H1 (cell line): ENCODE data around the gene SH3BP5. TPM values are rescaled to one million over a fixed set of nuclear protein-coding genes. Genes with fewer than 3 reads are reported as not detected.

ENCODE experiments used
- RAD21 ChIP-seq, 2 experiments: IDR thresholded peaks in 1 of 2; conservative IDR thresholded peaks in 1 of 2; 2 replicates each; pipeline ENCODE4 v1.6.1; 2011; ENCODE audit warnings: low read depth in 2 of 2, low read length in 2 of 2, improper control_type of control experiment in 1 of 2, inconsistent platforms in 1 of 2, mild to moderate bottlenecking in 1 of 2, moderate library complexity in 1 of 2
- polyA plus RNA-seq, 7 experiments: library from polyadenylated mRNA; depleted of rRNA in 3 of 7; stranded (reverse) in 5 of 7; unstranded in 2 of 7; fragments of >200 nt in 5 of 7; fragments of 200-250 nt in 2 of 7; gene quantifications; 1 replicate in 5 of 7; 2 replicates in 1 of 7; 4 replicates in 1 of 7; pipeline versions ENCODE4 v1.2.1 to v1.2.3, GENCODE V29; 2011 to 2013; ENCODE audit warnings: missing spikeins in 2 of 7, mixed read lengths in 2 of 7
- total RNA-seq: library from RNA; stranded (reverse); fragmentation: NEBNext Ultra II Directional; extraction: Animal tissue kit (Norgen Biotek cat#: 25700); gene quantifications from 2 replicates; pipeline ENCODE4 v1.2.1, GENCODE V29; 2021

SH3BP5 gene
- total and polyA plus RNA-seq, 2 of the 8 experiments (the other 6 are each of a cell fraction or from before 2014, with no cell fraction given): 7.1 to 9.7 TPM

DNA sequence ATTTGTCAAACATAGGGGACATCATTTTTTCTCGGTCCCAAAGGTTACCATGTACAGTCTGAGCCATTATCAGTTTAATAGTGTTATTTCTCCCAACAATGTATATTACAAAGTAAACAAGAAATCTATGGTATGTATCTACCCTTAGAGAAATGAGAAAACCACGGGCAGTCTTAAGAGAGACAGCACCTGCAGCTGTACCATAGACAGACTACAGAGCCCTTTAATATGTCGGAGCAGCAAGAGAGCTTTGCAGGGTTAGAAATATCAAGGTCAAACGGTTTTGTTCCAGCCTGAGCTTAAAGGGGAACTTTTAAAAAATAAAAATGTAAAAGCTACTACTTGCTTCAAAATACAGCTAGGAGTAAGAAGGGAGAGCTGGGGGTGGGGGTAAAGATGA, 53.2 kb downstream of the SH3BP5 start (continued):
- TF ChIP-seq RAD21 (IDR thresholded peaks at IDR 0.05 in 1 of 2, conservative IDR thresholded peaks at IDR 0.05 in 1 of 2; ENCODE audit: low read depth in 2 of 2, low read length in 2 of 2): no peak
